Subcutaneous abdominal adipose tissue (tissue), 5 donors: Measurements from ENCODE around the gene C8A.

Source experiments
- H3K27ac ChIP-seq: one replicate; pipeline ENCODE4 v1.7.0; 2013; ENCODE audit warnings: low read depth, mild to moderate bottlenecking, inconsistent platforms, low read length, moderate library complexity
- H3K27me3 ChIP-seq, 5 donors: one replicate each; pipeline ENCODE4 v1.7.0; 2013; ENCODE audit warnings: low read length in 5 of 5, inconsistent platforms in 1 of 5; ENCODE audit not compliant: control insufficient read depth in 5 of 5, insufficient read depth in 4 of 5
- H3K36me3 ChIP-seq, 5 donors: one replicate each; pipeline ENCODE4 v1.7.0; 2013; ENCODE audit warnings: low read length in 5 of 5; ENCODE audit not compliant: control insufficient read depth in 5 of 5, insufficient read depth in 5 of 5
- H3K4me1 ChIP-seq, 5 donors: one replicate each; pipeline ENCODE4 v1.7.0; 2013; ENCODE audit warnings: low read length in 5 of 5, mild to moderate bottlenecking in 3 of 5, moderate library complexity in 1 of 5; ENCODE audit not compliant: control insufficient read depth in 5 of 5, insufficient read depth in 5 of 5
- H3K4me3 ChIP-seq, 5 donors: one replicate each; pipeline ENCODE4 v1.7.0; 2013; ENCODE audit warnings: low read length in 5 of 5, low read depth in 1 of 5
- H3K9ac ChIP-seq, 5 donors: one replicate each; pipeline ENCODE4 v1.7.0; 2013; ENCODE audit warnings: low read length in 5 of 5, mild to moderate bottlenecking in 4 of 5, moderate library complexity in 3 of 5
- H3K9me3 ChIP-seq, 5 donors: one replicate each; pipeline ENCODE4 v1.7.0; 2013; ENCODE audit warnings: low read length in 5 of 5; ENCODE audit not compliant: control insufficient read depth in 5 of 5
- donor health status: healthy.
- donor health status: healthy.
- donor health status: healthy.
- donor health status: healthy.
- donor health status: healthy.

C8A gene

GRCh38 chr1:56854521-56855099 is at the start of gene C8A:
Gene C8A, plus strand, starts transcription at chr1:56854797. Its CDS starts 105 bp downstream, at chr1:56854902.
- Histone ChIP-seq H3K36me3 (no peaks in the 10 kb centered on the region), H3K27me3 (no peaks in the 10 kb centered on the region), H3K4me3 (no peak within 1 kb of the TSS), H3K9me3 (no peaks in the 10 kb centered on the region), H3K27ac (no peak within 1 kb of the TSS), H3K4me1 (no peaks in the 10 kb centered on the region), H3K9ac (no peak within 1 kb of the TSS)

- H3K36me3 ChIP-seq = no peaks in the 10 kb centered on the region
- no peak overlapping the region for H3K9ac ChIP-seq
- H3K4me1 ChIP-seq = peaks cover 0 to 7% (median 0%) of the 10 kb centered on the region in 5 donors
- H3K27ac ChIP-seq = no peak overlapping the region
- no peak overlapping the region for H3K4me3 ChIP-seq
- H3K27me3 ChIP-seq = no peaks in the 10 kb centered on the region
- no peaks in the 10 kb centered on the region for H3K9me3 ChIP-seq
Observed at GRCh38 chr1:56806804-56807203, 47.8 kb upstream of the C8A start.

- H3K9me3 ChIP-seq = no peaks in the 10 kb centered on the region
- H3K4me1 ChIP-seq = peaks cover 0 to 7% (median 0%) of the 10 kb centered on the region in 5 donors
- H3K9ac ChIP-seq = no peak overlapping the region
- no peak overlapping the region for H3K4me3 ChIP-seq
- H3K27ac ChIP-seq = no peak overlapping the region
- H3K36me3 ChIP-seq = no peaks in the 10 kb centered on the region
- H3K27me3 ChIP-seq = no peaks in the 10 kb centered on the region
Observed at GRCh38 chr1:56808410-56808809, 46.2 kb upstream of the C8A start.

- Histone ChIP-seq H3K9me3 (peaks cover 0 to 6% (median 0%) of the 10 kb centered on the region in 5 donors), H3K4me1 (peaks cover 0 to 7% (median 0%) of the 10 kb centered on the region in 5 donors), H3K27ac (no peak overlapping the region), H3K27me3 (peaks cover 0 to 3% (median 0%) of the 10 kb centered on the region in 5 donors), H3K4me3 (no peak overlapping the region), H3K9ac (no peak overlapping the region), H3K36me3 (no peaks in the 10 kb centered on the region)
Observed at GRCh38 chr1:56811331-56811730, 43.3 kb upstream of the C8A start.

GRCh38 chr1:56814205-56814604 is 40.4 kb upstream of the C8A start:
- H3K27me3 ChIP-seq = peaks cover 0 to 3% (median 0%) of the 10 kb centered on the region in 5 donors
- no peak overlapping the region for H3K27ac ChIP-seq
- peaks cover 0 to 6% (median 0%) of the 10 kb centered on the region in 5 donors for H3K9me3 ChIP-seq
- H3K4me3 ChIP-seq = no peak overlapping the region
- H3K36me3 ChIP-seq = no peaks in the 10 kb centered on the region
- no peak overlapping the region for H3K9ac ChIP-seq
- H3K4me1 ChIP-seq = peaks cover 0 to 1% (median 0%) of the 10 kb centered on the region in 5 donors

GRCh38 chr1:56816264-56816663 is 38.3 kb upstream of the C8A start:
- Histone ChIP-seq H3K27me3 (peaks cover 0 to 3% (median 0%) of the 10 kb centered on the region in 5 donors), H3K9me3 (peaks cover 0 to 6% (median 0%) of the 10 kb centered on the region in 5 donors), H3K27ac (no peak overlapping the region), H3K36me3 (no peaks in the 10 kb centered on the region), H3K9ac (no peak overlapping the region), H3K4me1 (peaks cover 0 to 12% (median 2%) of the 10 kb centered on the region in 5 donors), H3K4me3 (no peak overlapping the region)

GRCh38 chr1:56816909-56817308 is 37.7 kb upstream of the C8A start:
- Histone ChIP-seq H3K9me3 (peaks cover 0 to 6% (median 0%) of the 10 kb centered on the region in 5 donors), H3K9ac (no peak overlapping the region), H3K27ac (no peak overlapping the region), H3K4me1 (peaks cover 0 to 13% (median 4%) of the 10 kb centered on the region in 5 donors), H3K4me3 (no peak overlapping the region), H3K36me3 (no peaks in the 10 kb centered on the region), H3K27me3 (peaks cover 0 to 3% (median 0%) of the 10 kb centered on the region in 5 donors)

- Histone ChIP-seq H3K27me3 (peaks cover 0 to 3% (median 0%) of the 10 kb centered on the region in 5 donors), H3K27ac (no peak overlapping the region), H3K4me3 (no peak overlapping the region), H3K36me3 (no peaks in the 10 kb centered on the region), H3K4me1 (peaks cover 0 to 13% (median 4%) of the 10 kb centered on the region in 5 donors), H3K9ac (no peak overlapping the region), H3K9me3 (peaks cover 0 to 6% (median 0%) of the 10 kb centered on the region in 5 donors)
Observed at GRCh38 chr1:56817716-56818463, 36.7 kb upstream of the C8A start.

- peaks cover 0 to 13% (median 4%) of the 10 kb centered on the region in 5 donors for H3K4me1 ChIP-seq
- no peaks in the 10 kb centered on the region for H3K36me3 ChIP-seq
- H3K4me3 ChIP-seq = no peak within 1 kb of the TSS
- H3K27me3 ChIP-seq = peaks cover 0 to 3% (median 0%) of the 10 kb centered on the region in 5 donors
- no peak within 1 kb of the TSS for H3K27ac ChIP-seq
- H3K9me3 ChIP-seq = peaks cover 0 to 4% (median 0%) of the 10 kb centered on the region in 5 donors
- H3K9ac ChIP-seq = no peak within 1 kb of the TSS
Observed at GRCh38 chr1:56819387-56819899, 35.2 kb upstream of the C8A start, which contains the start of gene FYB2. Gene FYB2, minus strand, starts transcription at chr1:56819404. Its CDS starts 114 bp downstream, at chr1:56819290.
